C4-2B (cell line): ENCODE results near the gene RBL2.
"Not testable (repeated sequence)": the region's sequence is repeated elsewhere in the genome, so short reads cannot be mapped to it uniquely, and the experiment has no call there.

Experiments
- H3K27ac ChIP-seq: fragments of 450-650 bp; 2 replicates; pipeline ENCODE4 v1.5.1; 2017
- ZFX ChIP-seq: fragments of 450-650 bp; IDR thresholded peaks from 2 replicates; pipeline ENCODE4 v1.6.1; 2017
- TF ChIP-seq, protein P1 (sequence below): fragments of 450-650 bp; conservative IDR thresholded peaks from 2 replicates; pipeline ENCODE4 v1.5.1; 2017; ENCODE audit warnings: mild to moderate bottlenecking

Gene RBL2

DNA sequence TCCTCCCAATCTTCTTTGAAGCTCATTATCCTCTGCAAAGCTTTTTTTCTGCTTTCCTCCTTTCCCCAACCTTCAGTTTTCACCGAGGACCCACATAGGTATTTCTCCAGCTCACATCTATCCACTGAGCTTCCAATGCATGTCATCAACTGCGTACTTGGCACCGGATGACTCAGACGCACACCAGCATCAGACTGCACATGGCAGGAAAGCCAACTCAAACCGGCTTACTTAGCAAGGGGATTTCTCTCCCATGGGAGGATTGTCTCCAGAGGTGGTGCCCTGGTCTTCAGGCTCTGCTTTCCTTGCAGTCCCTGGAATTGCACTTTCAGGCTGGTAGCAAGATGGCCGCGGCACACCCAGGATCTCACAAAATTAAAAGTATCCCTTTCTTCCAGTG, 70.4 kb downstream of the RBL2 start:
- no peak for TF ChIP-seq ZFX
- TF ChIP-seq, protein P1, sequence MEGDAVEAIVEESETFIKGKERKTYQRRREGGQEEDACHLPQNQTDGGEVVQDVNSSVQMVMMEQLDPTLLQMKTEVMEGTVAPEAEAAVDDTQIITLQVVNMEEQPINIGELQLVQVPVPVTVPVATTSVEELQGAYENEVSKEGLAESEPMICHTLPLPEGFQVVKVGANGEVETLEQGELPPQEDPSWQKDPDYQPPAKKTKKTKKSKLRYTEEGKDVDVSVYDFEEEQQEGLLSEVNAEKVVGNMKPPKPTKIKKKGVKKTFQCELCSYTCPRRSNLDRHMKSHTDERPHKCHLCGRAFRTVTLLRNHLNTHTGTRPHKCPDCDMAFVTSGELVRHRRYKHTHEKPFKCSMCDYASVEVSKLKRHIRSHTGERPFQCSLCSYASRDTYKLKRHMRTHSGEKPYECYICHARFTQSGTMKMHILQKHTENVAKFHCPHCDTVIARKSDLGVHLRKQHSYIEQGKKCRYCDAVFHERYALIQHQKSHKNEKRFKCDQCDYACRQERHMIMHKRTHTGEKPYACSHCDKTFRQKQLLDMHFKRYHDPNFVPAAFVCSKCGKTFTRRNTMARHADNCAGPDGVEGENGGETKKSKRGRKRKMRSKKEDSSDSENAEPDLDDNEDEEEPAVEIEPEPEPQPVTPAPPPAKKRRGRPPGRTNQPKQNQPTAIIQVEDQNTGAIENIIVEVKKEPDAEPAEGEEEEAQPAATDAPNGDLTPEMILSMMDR, result no peak
- H3K27ac ChIP-seq, result no peak overlapping the region

DNA sequence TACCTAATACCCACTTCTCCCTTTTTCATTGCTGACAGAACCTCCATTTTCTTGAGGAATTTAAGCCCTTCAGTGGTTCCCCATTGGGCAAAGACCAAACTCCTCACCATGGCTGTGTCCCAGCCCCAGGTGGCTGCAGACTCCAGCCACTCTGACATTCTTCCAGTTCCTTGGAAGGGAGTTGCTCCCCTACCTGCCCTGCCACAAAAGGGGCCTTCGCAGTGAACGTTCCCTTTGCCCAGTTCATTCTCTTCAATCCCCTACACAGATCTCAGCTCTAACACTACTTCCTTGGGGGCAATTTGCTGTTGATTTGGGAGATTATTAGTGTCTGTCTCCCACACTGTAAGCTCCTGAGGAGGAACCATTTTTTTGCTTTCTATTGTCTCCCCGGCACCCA, 72.0 kb downstream of the RBL2 start:
- TF ChIP-seq ZFX, result no peak
- no peak overlapping the region for H3K27ac ChIP-seq

DNA sequence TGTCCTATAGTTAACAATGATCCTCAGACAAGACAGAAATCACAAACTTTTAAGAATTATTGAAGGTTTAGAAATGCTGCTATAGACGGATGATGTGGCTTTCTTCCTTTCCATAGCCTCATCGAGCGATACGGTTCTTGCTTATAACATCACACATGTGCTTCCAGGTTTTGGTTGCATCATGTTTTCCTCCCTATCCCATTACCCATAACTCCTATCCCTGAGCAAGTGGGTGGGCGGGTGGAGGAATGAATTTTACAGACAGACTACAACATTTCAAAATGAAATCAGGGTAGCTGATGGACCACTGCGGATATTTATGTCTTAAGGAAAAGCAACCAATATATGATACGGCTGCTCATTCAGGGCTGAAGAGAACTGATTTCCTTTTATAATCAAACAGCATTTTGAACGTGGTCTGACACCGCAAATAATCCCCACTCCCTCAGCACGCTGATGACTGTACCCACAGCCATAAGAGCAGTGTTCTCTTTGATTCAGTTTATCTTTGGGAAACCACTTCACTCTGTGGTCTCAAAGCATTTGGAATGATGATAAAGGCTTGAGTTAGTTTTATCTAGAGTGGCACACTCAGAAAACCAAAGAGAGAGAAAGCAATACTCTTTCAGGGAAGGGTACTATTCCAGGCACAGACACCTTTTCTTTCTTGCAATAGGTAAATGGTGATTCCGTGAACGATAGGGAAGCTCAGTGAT, 73.4 kb downstream of the RBL2 start:
- TF ChIP-seq, protein P1, result no peak
- TF ChIP-seq ZFX, result no peak
- no peak overlapping the region for H3K27ac ChIP-seq

DNA sequence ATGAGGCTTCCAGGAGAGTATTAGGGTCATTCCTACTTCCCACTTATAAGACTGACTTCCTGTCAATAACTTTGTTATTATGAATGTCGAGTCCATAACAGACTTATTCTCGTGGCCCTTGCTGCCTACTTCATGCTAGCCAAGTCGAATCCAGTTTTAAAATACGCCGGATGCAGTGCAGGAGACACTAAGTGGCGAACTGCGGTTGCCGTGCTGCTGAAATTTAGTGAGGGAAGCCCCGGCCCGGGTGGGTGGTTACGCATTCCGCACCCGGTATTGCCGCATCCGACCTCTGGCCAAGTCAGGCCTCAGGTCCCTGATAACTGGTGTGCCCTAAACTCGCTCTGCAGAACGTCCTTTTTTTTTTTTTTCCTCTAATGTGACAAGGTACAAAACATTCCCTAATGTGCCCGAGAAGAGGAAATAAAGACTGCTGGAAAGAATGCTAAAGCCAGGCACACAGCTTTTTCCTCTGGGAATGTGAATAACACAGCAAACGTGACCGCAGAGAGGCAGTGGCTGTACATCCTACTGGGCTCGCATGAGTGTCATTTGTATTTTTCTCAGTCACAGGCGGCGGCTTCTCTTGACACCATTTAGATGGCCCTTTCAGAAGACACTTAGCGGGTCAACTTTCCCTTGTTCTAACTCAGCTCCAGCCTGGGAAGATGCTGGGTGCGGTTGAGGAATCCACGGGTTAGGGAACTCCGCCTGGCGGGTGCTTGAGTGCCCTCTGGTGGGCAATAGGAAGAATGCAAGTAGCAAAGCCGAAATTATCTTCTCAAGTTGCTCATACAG, 75.8 kb downstream of the RBL2 start:
- H3K27ac ChIP-seq, result no peak overlapping the region
- no peak for TF ChIP-seq ZFX
- TF ChIP-seq, protein P1, result peak; percentile 95

DNA sequence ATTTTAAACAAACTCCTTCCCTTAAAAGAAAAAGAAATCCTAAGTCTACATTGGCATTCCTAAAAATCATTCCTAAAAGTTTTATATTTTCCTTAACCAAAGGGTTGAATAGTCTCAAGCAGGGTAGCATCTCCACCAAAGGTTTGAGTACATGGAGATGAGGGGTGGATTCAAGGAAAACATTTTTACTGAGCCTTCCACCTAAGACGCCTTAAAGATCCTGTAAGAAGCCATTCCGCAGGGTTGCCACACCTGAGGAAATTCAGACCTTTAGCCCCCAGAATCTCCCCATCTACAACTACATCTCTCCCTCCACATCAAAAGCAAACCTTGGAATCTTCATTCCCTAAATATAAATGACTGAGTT, 76.4 kb downstream of the RBL2 start:
- H3K27ac ChIP-seq, result peak overlapping the region; percentile 61
- TF ChIP-seq, protein P1, result peak; percentile 63
- TF ChIP-seq ZFX, result no peak

DNA sequence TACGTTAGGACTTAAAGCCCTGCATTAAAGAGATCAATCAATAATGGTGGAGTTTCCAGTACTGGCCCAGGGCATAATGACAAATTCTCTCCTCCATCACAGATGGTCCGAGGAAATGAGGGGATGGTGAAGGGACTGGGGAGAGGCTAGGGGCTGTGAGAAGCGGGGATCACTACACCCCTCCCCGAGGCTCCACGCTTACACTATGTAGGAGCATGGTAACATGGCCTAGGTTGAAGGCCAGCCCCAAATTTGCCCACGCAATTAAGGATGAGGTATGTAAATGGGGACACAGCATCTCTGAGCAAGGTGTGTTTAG, 76.8 kb downstream of the RBL2 start:
- peak overlapping the region; percentile 61 for H3K27ac ChIP-seq
- no peak for TF ChIP-seq ZFX
- TF ChIP-seq, protein P1, result no peak

DNA sequence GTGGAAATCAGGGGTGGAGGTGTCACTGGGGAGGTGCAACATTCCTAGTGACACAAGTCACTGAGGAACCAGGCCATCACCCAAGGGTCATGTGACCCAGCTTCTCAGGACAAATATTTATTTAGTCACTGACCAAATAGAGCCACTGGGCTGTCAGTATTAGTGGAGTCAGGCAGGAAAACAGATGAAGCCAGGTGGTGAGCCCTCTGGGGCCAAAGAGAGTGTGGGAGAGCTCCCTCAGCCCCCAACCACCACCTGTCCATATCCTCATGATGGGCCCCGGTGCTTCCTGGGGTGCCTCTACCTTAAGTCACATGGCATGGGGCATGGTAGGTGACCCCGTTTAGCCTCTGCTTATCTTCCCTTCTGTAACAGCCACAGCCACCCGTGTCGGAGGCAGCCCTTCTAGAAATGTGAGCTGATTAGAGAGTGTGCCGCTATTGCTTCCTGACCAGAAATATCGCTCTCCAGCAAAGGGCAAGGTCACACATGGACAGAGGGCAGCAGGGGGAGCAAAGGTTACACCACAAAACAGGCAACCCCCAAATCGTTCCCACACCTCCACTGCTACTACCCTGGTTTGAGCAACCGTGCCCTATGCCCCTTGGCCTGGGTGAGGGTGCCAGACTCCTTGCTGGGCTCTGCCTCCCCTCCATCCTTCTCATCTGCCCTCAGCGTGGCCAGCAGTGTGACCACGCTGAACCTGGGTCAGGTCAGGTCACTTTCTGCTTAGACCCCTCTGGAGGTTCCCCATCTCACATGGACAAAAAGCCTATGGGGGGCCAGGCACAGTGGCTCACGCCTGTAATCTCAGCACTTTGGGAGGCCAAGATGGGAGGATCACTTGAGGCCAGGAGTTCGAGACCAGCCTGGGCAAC, 77.4 kb downstream of the RBL2 start:
- TF ChIP-seq, protein P1, result no peak
- no peak for TF ChIP-seq ZFX
- H3K27ac ChIP-seq, result peak overlapping the region; percentile 61

DNA sequence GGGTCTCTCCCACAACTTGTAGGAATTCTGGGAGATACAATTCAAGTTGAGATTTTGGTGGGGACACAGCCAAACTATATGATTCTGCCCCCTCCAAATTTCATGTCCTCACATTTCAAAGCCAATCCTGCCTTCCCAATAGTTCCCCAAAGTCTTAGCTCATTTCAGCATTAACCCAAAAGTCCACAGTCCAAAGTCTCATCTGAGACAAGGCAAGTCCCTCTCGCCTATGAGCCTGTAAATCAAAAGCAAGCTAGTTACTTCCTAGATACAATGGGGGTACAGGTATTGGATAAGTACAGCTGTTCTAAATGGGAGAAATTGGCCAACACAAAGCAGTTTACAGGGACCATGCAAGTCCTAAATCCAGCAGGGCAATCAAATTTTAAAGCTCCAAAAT, 78.5 kb downstream of the RBL2 start:
- H3K27ac ChIP-seq, result not testable (repeated sequence)
